NK-92 treated with Interleukin-12 subunit alpha and Interleukin-12 subunit beta, amount 100 ng/mL, for 24 hours (cell line): ENCODE data around the gene DOK5.

Experiments
- DNase-seq: peaks from one replicate; lab custom pipeline; 2025; lab: John Stamatoyannopoulos, UW

DOK5 gene

GRCh38 chr20:54611708-54612412 lies 136.5 kb downstream of the DOK5 start:
- no peak for DNase-seq

- DNase-seq = no peak
Observed at GRCh38 chr20:54618412-54618811, 143.0 kb downstream of the DOK5 start.

GRCh38 chr20:54619181-54619580 lies 143.8 kb downstream of the DOK5 start:
- no peak for DNase-seq

GRCh38 chr20:54619682-54620081 lies 144.3 kb downstream of the DOK5 start:
- DNase-seq = no peak

GRCh38 chr20:54620611-54621010 lies 145.2 kb downstream of the DOK5 start:
- no peak for DNase-seq

- no peak for DNase-seq
Observed at GRCh38 chr20:54622333-54623295, 147.2 kb downstream of the DOK5 start.

- DNase-seq = no peak
Observed at GRCh38 chr20:54623991-54624569, 148.7 kb downstream of the DOK5 start.

GRCh38 chr20:54624706-54625390 lies 149.5 kb downstream of the DOK5 start:
- DNase-seq = no peak

GRCh38 chr20:54625497-54625896 lies 150.1 kb downstream of the DOK5 start:
- no peak for DNase-seq

- no peak for DNase-seq
Observed at GRCh38 chr20:54626126-54626525, 150.7 kb downstream of the DOK5 start.

GRCh38 chr20:54629632-54630031 lies 154.2 kb downstream of the DOK5 start:
- DNase-seq = no peak

- no peak for DNase-seq
Observed at GRCh38 chr20:54630582-54630981, 155.2 kb downstream of the DOK5 start.

GRCh38 chr20:54631059-54631458 lies 155.7 kb downstream of the DOK5 start:
- no peak for DNase-seq

GRCh38 chr20:54633374-54634355 lies 158.3 kb downstream of the DOK5 start:
- DNase-seq = no peak

- DNase-seq = no peak
Observed at GRCh38 chr20:54636575-54636974, 161.2 kb downstream of the DOK5 start.

- no peak for DNase-seq
Observed at GRCh38 chr20:54639941-54640340, 164.5 kb downstream of the DOK5 start.

GRCh38 chr20:54640800-54641199 lies 165.4 kb downstream of the DOK5 start:
- no peak for DNase-seq

- DNase-seq = no peak
Observed at GRCh38 chr20:54642864-54643667, 167.7 kb downstream of the DOK5 start.

GRCh38 chr20:54643761-54644160 lies 168.4 kb downstream of the DOK5 start:
- DNase-seq = no peak
